Natural killer cell treated with Interleukin-12 subunit alpha and Interleukin-12 subunit beta and Interleukin-15 and Interleukin-18, amount 100 ng/mL, for 72 hours (primary cell): Measurements from ENCODE around the gene HIKESHI. TPM values are rescaled to one million over a fixed set of nuclear protein-coding genes. Genes with fewer than 3 reads are reported as not detected.
"Not testable (repeated sequence)": the region's sequence is repeated elsewhere in the genome, so short reads cannot be mapped to it uniquely, and the experiment has no call there.

ENCODE experiments used
- ATAC-seq, 2 donors: fragments of 150-1000 bp; cut with Tn5 transposase in 1 of 2; sonication (Bioruptor Pico), chemical (Tn5 transposase) in 1 of 2; 2 replicates each; pipeline ENCODE4 v1.10.0; 2021
- DNase-seq: peaks from one replicate; pipeline ENCODE4 v3.0.0; 2022; ENCODE audit warnings: low spot score
- H3K27ac Mint-ChIP-seq, 2 donors: 1 replicate in 1 of 2; 2 replicates in 1 of 2; pipeline ENCODE4 v1.8.0; 2022; ENCODE audit warnings: mixed read lengths in 2 of 2, mild to moderate bottlenecking in 1 of 2, moderate library complexity in 1 of 2
- H3K27me3 Mint-ChIP-seq, 2 donors: 1 replicate in 1 of 2; 2 replicates in 1 of 2; pipeline ENCODE4 v1.8.0; 2022; ENCODE audit warnings: mixed read lengths in 2 of 2
- H3K36me3 Mint-ChIP-seq: one replicate; pipeline ENCODE4 v1.8.0; 2022; ENCODE audit warnings: mixed read lengths
- H3K4me1 Mint-ChIP-seq, 2 donors: 1 replicate in 1 of 2; 2 replicates in 1 of 2; pipeline ENCODE4 v1.8.0; 2022; ENCODE audit warnings: low read depth in 2 of 2, mixed read lengths in 2 of 2, mild to moderate bottlenecking in 1 of 2
- H3K4me3 Mint-ChIP-seq: one replicate; pipeline ENCODE4 v1.8.0; 2022; ENCODE audit warnings: mixed read lengths
- H3K9me3 Mint-ChIP-seq: 2 replicates; pipeline ENCODE4 v1.8.0; 2022; ENCODE audit warnings: mixed read lengths
- total RNA-seq, 2 donors: library from RNA; stranded (reverse); gene quantifications; one replicate each; pipeline ENCODE4 v1.2.3, GENCODE V29; 2022

Gene HIKESHI
- total RNA-seq, 2 donors from 2014 or later, result 42.7 to 64.3 TPM

GRCh38 chr11:86335131-86335767, 33.2 kb downstream of the HIKESHI start:
- peaks cover 18% of the 10 kb centered on the region for H3K36me3 Mint-ChIP-seq

GRCh38 chr11:86337227-86337626, 35.2 kb downstream of the HIKESHI start:
- no peaks in the 10 kb centered on the region for H3K27me3 Mint-ChIP-seq
- H3K36me3 Mint-ChIP-seq, result peaks cover 18% of the 10 kb centered on the region
- H3K4me1 Mint-ChIP-seq, result peaks cover 18 to 25% of the 10 kb centered on the region in 2 donors
- H3K9me3 Mint-ChIP-seq, result no peaks in the 10 kb centered on the region
- DNase-seq (no peak), ATAC-seq (no peak)
- H3K4me3 Mint-ChIP-seq, result no peak overlapping the region
- H3K27ac Mint-ChIP-seq, result no peak overlapping the region

More at GRCh38 chr11:86335131-86335767, 33.2 kb downstream of the HIKESHI start:
- ATAC-seq (no peak), DNase-seq (no peak)
- H3K9me3 Mint-ChIP-seq, result no peaks in the 10 kb centered on the region
- H3K27me3 Mint-ChIP-seq, result no peaks in the 10 kb centered on the region
- no peak overlapping the region for H3K4me3 Mint-ChIP-seq
- H3K4me1 Mint-ChIP-seq, result peaks cover 10 to 14% of the 10 kb centered on the region in 2 donors
- peak overlapping the region in 1 of 2 donors; percentile 5 for H3K27ac Mint-ChIP-seq

- Mint-ChIP-seq H3K4me3 (no peak overlapping the region), H3K27ac (peak overlapping the region in 1 of 2 donors; percentile 59), H3K4me1 (peaks cover 15% of the 10 kb centered on the region in 2 donors), H3K27me3 (no peaks in the 10 kb centered on the region), H3K9me3 (no peaks in the 10 kb centered on the region), H3K36me3 (peaks cover 14% of the 10 kb centered on the region)
- DNase-seq (no peak), ATAC-seq (no peak)
Measured at GRCh38 chr11:86341382-86341781, 39.3 kb downstream of the HIKESHI start.

- H3K4me3 Mint-ChIP-seq, result no peak overlapping the region
- H3K27me3 Mint-ChIP-seq, result no peaks in the 10 kb centered on the region
- H3K27ac Mint-ChIP-seq, result no peak overlapping the region
- DNase-seq (no peak), ATAC-seq (no peak)
- peaks cover 5% of the 10 kb centered on the region for H3K36me3 Mint-ChIP-seq
- peaks cover 3 to 4% of the 10 kb centered on the region in 2 donors for H3K4me1 Mint-ChIP-seq
- H3K9me3 Mint-ChIP-seq, result no peaks in the 10 kb centered on the region
Measured at GRCh38 chr11:86346513-86346912, 44.5 kb downstream of the HIKESHI start.

GRCh38 chr11:86355256-86355655, 53.2 kb downstream of the HIKESHI start:
- Mint-ChIP-seq H3K9me3 (no peaks in the 10 kb centered on the region), H3K4me3 (no peak overlapping the region), H3K27ac (no peak overlapping the region), H3K4me1 (no peaks in the 10 kb centered on the region), H3K27me3 (no peaks in the 10 kb centered on the region), H3K36me3 (no peaks in the 10 kb centered on the region)
- no peak for DNase-seq
- no peak for ATAC-seq

- H3K27ac Mint-ChIP-seq, H3K9me3 Mint-ChIP-seq, H3K36me3 Mint-ChIP-seq: not testable (repeated sequence)
Measured at GRCh38 chr11:86357412-86357811, 55.4 kb downstream of the HIKESHI start.

GRCh38 chr11:86358720-86359119, 56.7 kb downstream of the HIKESHI start:
- no peak overlapping the region for H3K4me3 Mint-ChIP-seq
- DNase-seq (no peak), ATAC-seq (no peak)
- no peaks in the 10 kb centered on the region for H3K36me3 Mint-ChIP-seq
- H3K9me3 Mint-ChIP-seq, result no peaks in the 10 kb centered on the region
- H3K4me1 Mint-ChIP-seq, result peaks cover 0 to 4% of the 10 kb centered on the region in 2 donors
- H3K27ac Mint-ChIP-seq, result no peak overlapping the region
- no peaks in the 10 kb centered on the region for H3K27me3 Mint-ChIP-seq

More at GRCh38 chr11:86357412-86357811, 55.4 kb downstream of the HIKESHI start:
- not testable (repeated sequence) for H3K27me3 Mint-ChIP-seq, ATAC-seq, H3K4me3 Mint-ChIP-seq, H3K4me1 Mint-ChIP-seq, DNase-seq

GRCh38 chr11:86360775-86361395, 58.8 kb downstream of the HIKESHI start:
- no peaks in the 10 kb centered on the region for H3K27me3 Mint-ChIP-seq
- H3K36me3 Mint-ChIP-seq, result no peaks in the 10 kb centered on the region
- H3K9me3 Mint-ChIP-seq, result no peaks in the 10 kb centered on the region
- peaks cover 0 to 4% of the 10 kb centered on the region in 2 donors for H3K4me1 Mint-ChIP-seq
- DNase-seq (no peak), ATAC-seq (no peak)
- H3K4me3 Mint-ChIP-seq, result no peak overlapping the region
- no peak overlapping the region for H3K27ac Mint-ChIP-seq

- Mint-ChIP-seq H3K27ac (no peak overlapping the region), H3K36me3 (no peaks in the 10 kb centered on the region), H3K27me3 (no peaks in the 10 kb centered on the region), H3K4me3 (no peak overlapping the region), H3K9me3 (no peaks in the 10 kb centered on the region), H3K4me1 (peaks cover 0 to 4% of the 10 kb centered on the region in 2 donors)
- no peak for DNase-seq
- ATAC-seq, result no peak
Measured at GRCh38 chr11:86363424-86363823, 61.4 kb downstream of the HIKESHI start.

GRCh38 chr11:86365546-86365945, 63.5 kb downstream of the HIKESHI start:
- Mint-ChIP-seq H3K27me3 (no peaks in the 10 kb centered on the region), H3K4me3 (no peak overlapping the region), H3K36me3 (no peaks in the 10 kb centered on the region), H3K9me3 (no peaks in the 10 kb centered on the region), H3K27ac (no peak overlapping the region), H3K4me1 (peaks cover 0 to 9% of the 10 kb centered on the region in 2 donors)
- DNase-seq (no peak), ATAC-seq (no peak)

- peaks cover 4% of the 10 kb centered on the region for H3K9me3 Mint-ChIP-seq
- H3K4me3 Mint-ChIP-seq, result no peak overlapping the region
- H3K27me3 Mint-ChIP-seq, result peaks cover 7% of the 10 kb centered on the region in 2 donors
- peaks cover 0 to 18% of the 10 kb centered on the region in 2 donors for H3K4me1 Mint-ChIP-seq
- ATAC-seq (no peak), DNase-seq (no peak)
- no peak overlapping the region for H3K27ac Mint-ChIP-seq
- no peaks in the 10 kb centered on the region for H3K36me3 Mint-ChIP-seq
Measured at GRCh38 chr11:86369668-86370067, 67.6 kb downstream of the HIKESHI start.

- ATAC-seq (no peak), DNase-seq (no peak)
- H3K4me1 Mint-ChIP-seq, result peaks cover 0 to 18% of the 10 kb centered on the region in 2 donors
Measured at GRCh38 chr11:86370171-86370570, 68.1 kb downstream of the HIKESHI start.

GRCh38 chr11:86370922-86371594, 69.0 kb downstream of the HIKESHI start:
- Mint-ChIP-seq H3K4me3 (no peak overlapping the region), H3K27me3 (peaks cover 7 to 10% of the 10 kb centered on the region in 2 donors), H3K36me3 (no peaks in the 10 kb centered on the region), H3K27ac (peak overlapping the region in 1 of 2 donors; percentile 40), H3K4me1 (peaks cover 0 to 18% of the 10 kb centered on the region in 2 donors), H3K9me3 (peaks cover 4% of the 10 kb centered on the region)
- DNase-seq (no peak), ATAC-seq (peak in 1 of 2 donors; percentile 24)

More at GRCh38 chr11:86370171-86370570, 68.1 kb downstream of the HIKESHI start:
- Mint-ChIP-seq H3K36me3 (no peaks in the 10 kb centered on the region), H3K27ac (no peak overlapping the region), H3K4me3 (no peak overlapping the region), H3K27me3 (peaks cover 7% of the 10 kb centered on the region in 2 donors), H3K9me3 (peaks cover 4% of the 10 kb centered on the region)

- Mint-ChIP-seq H3K27me3 (peaks cover 7 to 10% of the 10 kb centered on the region in 2 donors), H3K4me3 (no peak overlapping the region), H3K9me3 (peaks cover 4% of the 10 kb centered on the region), H3K4me1 (peaks cover 0 to 18% of the 10 kb centered on the region in 2 donors), H3K27ac (no peak overlapping the region), H3K36me3 (no peaks in the 10 kb centered on the region)
- DNase-seq, result no peak
- no peak for ATAC-seq
Measured at GRCh38 chr11:86372041-86372440, 70.0 kb downstream of the HIKESHI start.
